ENCODE measurements around the gene KIAA1549.
"Not testable (repeated sequence)": the region's sequence is repeated elsewhere in the genome, so short reads cannot be mapped to it uniquely, and the experiment has no call there.

KIAA1549 gene

DNA sequence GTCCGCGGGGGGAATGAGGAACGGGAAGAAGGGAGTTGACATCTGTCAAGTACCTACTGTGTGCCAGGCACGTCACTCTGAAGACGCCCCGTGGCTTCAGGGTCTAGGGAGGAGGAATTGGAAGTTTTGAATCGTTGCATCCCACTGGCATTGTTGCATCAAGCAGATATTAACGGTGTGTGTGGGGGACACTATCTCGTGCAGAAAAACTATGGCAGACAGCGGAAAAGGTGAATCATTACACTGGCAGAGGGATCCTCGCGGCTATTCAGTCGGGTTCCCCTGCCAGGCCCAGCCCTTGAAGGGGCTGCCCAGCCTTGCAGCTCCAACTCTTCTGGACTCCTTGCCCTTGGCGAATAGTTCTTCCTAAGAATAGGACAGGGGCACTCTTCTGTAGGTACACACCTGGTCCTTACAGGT, 1.0 kb upstream of the KIAA1549 start:
- DNase-seq (ENCODE audit: low read depth) = no peak
- peak overlapping the region; percentile 45 for H3K4me3 ChIP-seq (ENCODE audit: control insufficient read depth, low read depth, low read length)
- TF ChIP-seq, protein P1, sequence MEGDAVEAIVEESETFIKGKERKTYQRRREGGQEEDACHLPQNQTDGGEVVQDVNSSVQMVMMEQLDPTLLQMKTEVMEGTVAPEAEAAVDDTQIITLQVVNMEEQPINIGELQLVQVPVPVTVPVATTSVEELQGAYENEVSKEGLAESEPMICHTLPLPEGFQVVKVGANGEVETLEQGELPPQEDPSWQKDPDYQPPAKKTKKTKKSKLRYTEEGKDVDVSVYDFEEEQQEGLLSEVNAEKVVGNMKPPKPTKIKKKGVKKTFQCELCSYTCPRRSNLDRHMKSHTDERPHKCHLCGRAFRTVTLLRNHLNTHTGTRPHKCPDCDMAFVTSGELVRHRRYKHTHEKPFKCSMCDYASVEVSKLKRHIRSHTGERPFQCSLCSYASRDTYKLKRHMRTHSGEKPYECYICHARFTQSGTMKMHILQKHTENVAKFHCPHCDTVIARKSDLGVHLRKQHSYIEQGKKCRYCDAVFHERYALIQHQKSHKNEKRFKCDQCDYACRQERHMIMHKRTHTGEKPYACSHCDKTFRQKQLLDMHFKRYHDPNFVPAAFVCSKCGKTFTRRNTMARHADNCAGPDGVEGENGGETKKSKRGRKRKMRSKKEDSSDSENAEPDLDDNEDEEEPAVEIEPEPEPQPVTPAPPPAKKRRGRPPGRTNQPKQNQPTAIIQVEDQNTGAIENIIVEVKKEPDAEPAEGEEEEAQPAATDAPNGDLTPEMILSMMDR (IDR thresholded peaks at IDR 0.05; ENCODE audit: control insufficient read depth, insufficient read depth, low read depth, low read length, missing control alignments) = no peak

DNA sequence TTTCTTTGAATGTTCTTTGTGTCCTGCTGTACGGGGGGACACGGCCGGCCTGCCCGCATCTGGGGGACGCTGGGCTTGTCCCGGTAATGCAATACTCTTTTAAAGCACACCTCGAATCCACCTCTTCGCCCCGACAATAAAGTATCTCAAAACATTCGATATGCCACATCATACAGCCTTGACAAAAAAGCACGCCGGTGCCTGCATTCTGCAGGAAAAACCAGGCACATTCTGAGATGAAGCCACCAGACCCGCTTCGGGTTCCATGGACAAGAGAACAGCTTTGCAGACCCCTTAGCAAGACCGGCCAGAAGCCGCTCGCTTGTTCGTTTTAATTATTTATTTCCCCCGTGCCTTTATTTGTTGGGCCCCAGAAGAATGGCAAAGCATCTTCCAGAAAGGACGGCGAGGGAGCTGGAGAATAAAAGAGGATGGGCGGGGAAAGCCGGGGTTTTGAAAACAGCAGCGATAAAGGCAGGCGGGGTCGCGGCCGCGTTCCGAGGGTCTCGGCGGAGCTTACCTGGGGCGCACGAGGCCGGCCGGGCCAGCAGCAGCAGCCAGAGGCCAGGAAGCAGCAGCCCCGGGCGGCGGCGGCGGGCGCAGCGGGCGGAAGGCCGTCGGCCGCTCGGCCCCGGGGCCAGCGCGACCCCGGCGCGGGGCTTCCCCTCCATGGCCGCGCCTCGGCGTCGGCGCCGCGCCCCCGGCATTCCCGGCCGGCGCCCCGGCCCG, 462 bp downstream of the KIAA1549 start:
- TF ChIP-seq, protein P1 (IDR thresholded peaks at IDR 0.05; ENCODE audit: control insufficient read depth, insufficient read depth, low read depth, low read length, missing control alignments) = no peak
- H3K4me3 ChIP-seq (ENCODE audit: control insufficient read depth, low read depth, low read length) = peak overlapping the region; percentile 62
- DNase-seq (ENCODE audit: low read depth) = no peak

DNA sequence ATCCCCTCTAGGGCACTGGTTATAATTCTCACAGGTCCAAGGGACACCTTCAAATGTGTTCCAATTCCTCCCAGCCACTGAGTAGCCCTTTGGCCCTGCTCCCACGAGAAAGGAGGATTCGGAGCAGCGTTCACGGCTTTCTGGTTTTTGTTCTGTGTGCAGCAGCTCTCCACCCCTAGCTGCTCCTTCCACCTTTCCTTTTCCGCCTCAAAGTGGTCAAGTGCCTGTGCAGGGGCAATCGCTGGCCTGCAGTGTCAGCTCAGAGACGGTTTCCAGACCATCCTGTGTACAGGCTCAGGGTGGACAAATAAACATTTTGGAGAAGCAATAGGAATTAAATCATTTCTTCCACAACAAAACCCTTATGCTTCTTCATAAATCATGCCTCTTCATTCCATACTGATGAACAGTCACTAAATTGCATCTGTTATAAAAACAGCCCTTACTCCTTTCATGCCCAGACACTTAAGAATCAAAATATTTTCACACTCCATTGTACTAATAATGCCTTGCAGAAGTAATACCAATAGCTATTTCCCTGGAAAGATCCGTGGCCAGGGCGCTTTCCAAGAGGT, 1.1 kb downstream of the KIAA1549 start:
- peak overlapping the region; percentile 62 for H3K4me3 ChIP-seq (ENCODE audit: control insufficient read depth, low read depth, low read length)
- TF ChIP-seq, protein P1 (IDR thresholded peaks at IDR 0.05; ENCODE audit: control insufficient read depth, insufficient read depth, low read depth, low read length, missing control alignments) = no peak
- no peak for DNase-seq (ENCODE audit: low read depth)

DNA sequence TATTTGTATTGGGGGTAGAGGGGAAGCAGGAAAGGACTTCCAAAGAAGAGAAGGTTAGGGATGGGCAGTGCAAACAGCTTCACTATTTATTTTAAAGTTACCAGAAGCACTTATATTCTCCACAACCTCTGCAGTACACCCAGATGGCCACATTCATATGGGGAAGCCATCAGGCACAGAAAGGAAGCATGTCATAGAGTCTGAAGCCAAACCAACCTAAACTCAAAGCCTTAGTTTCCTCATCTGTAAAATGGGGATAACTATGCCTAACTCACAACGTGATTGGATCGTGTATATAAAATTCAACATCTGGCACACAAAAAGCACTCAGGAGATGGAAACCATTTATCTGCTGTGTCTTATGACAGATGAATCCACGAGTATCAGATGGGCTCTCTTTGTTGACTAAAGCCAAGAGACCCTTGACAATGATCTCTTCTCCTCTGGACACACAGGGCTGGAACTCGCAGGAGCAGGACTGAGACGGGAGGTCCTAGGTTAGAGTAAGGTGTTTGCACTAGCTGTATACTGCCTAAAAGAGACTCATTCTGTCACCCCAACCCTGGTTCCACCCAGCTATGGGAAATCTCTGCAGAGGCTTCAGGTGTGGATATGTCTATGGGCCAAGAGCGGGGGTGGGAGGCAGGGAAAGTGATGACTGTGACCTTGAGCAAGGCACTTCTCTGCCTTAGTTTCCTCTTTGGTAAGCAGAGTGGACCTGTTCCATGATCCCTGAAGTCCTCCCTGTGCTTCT, 1.8 kb downstream of the KIAA1549 start:
- DNase-seq (ENCODE audit: low read depth) = no peak
- TF ChIP-seq, protein P1 (IDR thresholded peaks at IDR 0.05; ENCODE audit: control insufficient read depth, insufficient read depth, low read depth, low read length, missing control alignments) = no peak
- no peak overlapping the region for H3K4me3 ChIP-seq (ENCODE audit: control insufficient read depth, low read depth, low read length)

DNA sequence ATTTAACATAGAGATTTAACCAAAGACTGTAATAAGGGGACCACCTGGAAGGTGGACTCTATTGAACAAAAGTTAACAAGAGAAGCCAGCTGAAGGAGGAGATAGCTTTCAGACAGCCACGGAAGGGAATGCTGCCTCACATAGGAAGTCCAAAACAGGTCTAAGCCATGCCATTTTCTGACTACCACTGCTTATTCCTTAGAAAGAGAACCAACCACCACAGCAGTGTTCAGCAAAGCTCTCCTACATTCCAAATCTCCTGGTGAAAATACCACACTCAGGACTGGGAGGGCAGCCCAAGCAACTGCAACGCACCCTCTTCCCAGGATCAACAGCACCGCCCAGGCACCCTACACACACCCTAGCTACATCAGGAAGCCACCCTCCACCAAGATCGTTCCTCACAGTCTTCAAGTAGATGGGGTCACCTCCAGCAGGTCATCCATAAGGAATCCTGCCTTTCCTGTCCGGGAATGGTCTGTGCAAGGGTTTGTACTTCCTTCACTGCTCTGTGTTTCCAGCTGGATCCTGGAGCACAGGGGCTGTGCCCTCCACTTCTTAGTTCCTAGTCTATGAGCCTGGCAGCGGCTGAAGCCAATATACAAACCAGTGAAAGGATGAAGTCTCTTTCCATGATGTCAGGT, 2.5 kb downstream of the KIAA1549 start:
- H3K4me3 ChIP-seq (ENCODE audit: control insufficient read depth, low read depth, low read length) = no peak overlapping the region
- DNase-seq (ENCODE audit: low read depth) = no peak
- TF ChIP-seq, protein P1 (IDR thresholded peaks at IDR 0.05; ENCODE audit: control insufficient read depth, insufficient read depth, low read depth, low read length, missing control alignments) = no peak

DNA sequence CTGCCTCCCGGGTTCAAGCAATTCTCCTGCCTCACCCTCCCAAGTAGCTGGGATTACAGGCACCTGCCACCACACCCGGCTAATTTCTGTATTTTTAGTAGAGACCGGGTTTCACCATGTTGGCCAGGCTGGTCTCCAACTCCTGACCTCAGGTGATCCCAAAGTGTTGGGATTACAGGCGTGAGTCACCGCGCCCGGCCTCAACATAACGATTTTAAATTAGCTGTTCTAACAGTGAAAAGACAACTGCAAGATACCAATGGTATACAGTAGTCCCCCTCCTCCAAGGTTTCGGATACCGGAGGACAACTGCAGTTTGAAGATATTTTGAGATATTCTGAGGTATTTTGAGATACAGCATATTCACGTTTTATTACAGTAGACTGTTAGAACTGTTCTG, 5.0 kb downstream of the KIAA1549 start:
- DNase-seq (ENCODE audit: low read depth); H3K4me3 ChIP-seq (ENCODE audit: control insufficient read depth, low read depth, low read length): not testable (repeated sequence)

Measured in AG09309 (cell line).